Endothelial cell of umbilical vein (primary cell): ENCODE results near the gene NYAP2. TPM values are rescaled to one million over a fixed set of nuclear protein-coding genes. Genes with fewer than 3 reads are reported as not detected.

Source experiments
- BruUV-seq: library from RNA; stranded (reverse); fragments of 400-500 nt; replicated peaks from 2 replicates; lab custom pipeline; 2021; lab: Mats Ljungman, UMichigan
- CTCF ChIA-PET: fragments of 300-600, 350-600 bp; sonication (Branson Sonifier 250); formaldehyde crosslinking; loops from one replicate; lab custom pipeline; 2021; ENCODE audit warnings: antibody characterized with exemption, inconsistent platforms; lab: Charles Lee
- POLR2A ChIA-PET: fragments of 300-600, 350-600 bp; sonication (Branson Sonifier 250); formaldehyde crosslinking; loops from one replicate; lab custom pipeline; 2021; ENCODE audit warnings: antibody characterized with exemption, inconsistent platforms; lab: Charles Lee
- DNase-seq: peaks from one replicate; pipeline ENCODE4 v3.0.0-alpha.2; 2011; ENCODE audit warnings: low read depth, low spot score
- FAIRE-seq: peaks from 2 replicates; lab custom pipeline; 2011; peaks lifted over from hg19 to GRCh38; lab: Jason Lieb, UNC
- H2AFZ ChIP-seq: 2 replicates; pipeline ENCODE4 v1.6.0; 2012; ENCODE audit warnings: low read depth, low read length, control low read depth, inconsistent platforms
- H3K27ac ChIP-seq: 2 replicates; pipeline ENCODE4 v1.5.1; 2011; ENCODE audit warnings: low read depth, mild to moderate bottlenecking, control low read depth, low read length, moderate library complexity; ENCODE audit not compliant: insufficient read depth
- H3K27me3 ChIP-seq, 2 experiments: 2 replicates each; pipeline versions ENCODE4 v1.6.0 to v1.6.1; 2011; ENCODE audit warnings: low read length in 2 of 2, mixed read lengths in 1 of 2; ENCODE audit not compliant: control insufficient read depth in 2 of 2, insufficient read depth in 2 of 2
- H3K36me3 ChIP-seq, 2 experiments: 2 replicates in 1 of 2; 3 replicates in 1 of 2; pipeline ENCODE4 v1.5.1; 2011; ENCODE audit warnings: low read length in 2 of 2, mild to moderate bottlenecking in 1 of 2, moderate library complexity in 1 of 2; ENCODE audit not compliant: control insufficient read depth in 2 of 2, insufficient read depth in 2 of 2; ENCODE audit errors: extremely low read depth in 1 of 2
- H3K4me1 ChIP-seq: 3 replicates; pipeline ENCODE4 v1.5.1; 2011; ENCODE audit warnings: mild to moderate bottlenecking, low read length; ENCODE audit not compliant: control insufficient read depth, insufficient read depth; ENCODE audit errors: extremely low read depth
- H3K4me2 ChIP-seq: 2 replicates; pipeline ENCODE4 v1.6.1; 2011; ENCODE audit warnings: low read length, control low read depth, mixed read lengths; ENCODE audit not compliant: insufficient read depth
- H3K4me3 ChIP-seq, 3 experiments: fragments of 200-600 bp in 1 of 3; sonication (generic), shearing (Covaris generic) in 1 of 3; replicated peaks in 1 of 3; 2 replicates each; pipeline ENCODE4 v1.5.1; 2011 to 2016; ENCODE audit warnings: control low read depth in 3 of 3, low read length in 3 of 3, mild to moderate bottlenecking in 2 of 3, inconsistent platforms in 1 of 3, low read depth in 1 of 3, moderate library complexity in 1 of 3; ENCODE audit not compliant: insufficient read depth in 1 of 3
- H3K79me2 ChIP-seq: 2 replicates; pipeline ENCODE4 v1.6.0; 2012; ENCODE audit warnings: low read length, inconsistent platforms; ENCODE audit not compliant: control insufficient read depth, insufficient read depth
- H3K9ac ChIP-seq: replicated peaks from 2 replicates; pipeline ENCODE3; 2011; ENCODE audit warnings: low read length, control low read depth; ENCODE audit not compliant: insufficient read depth; ENCODE audit errors: extremely low read depth
- H3K9me1 ChIP-seq: replicated peaks from 3 replicates; pipeline ENCODE4 v1.6.0; 2011; ENCODE audit warnings: mild to moderate bottlenecking, low read length; ENCODE audit not compliant: control insufficient read depth, insufficient read depth; ENCODE audit errors: extremely low read depth
- H3K9me3 ChIP-seq: replicated peaks from 2 replicates; pipeline ENCODE4 v1.5.1; 2012; ENCODE audit warnings: low read length, inconsistent platforms; ENCODE audit not compliant: control insufficient read depth, insufficient read depth
- H4K20me1 ChIP-seq: replicated peaks from 2 replicates; pipeline ENCODE3; 2011; ENCODE audit warnings: mild to moderate bottlenecking, low read length; ENCODE audit not compliant: control insufficient read depth, insufficient read depth; ENCODE audit errors: extremely low read depth
- CTCF ChIP-seq, 2 donors: IDR thresholded peaks; 1 replicate in 1 of 2; 2 replicates in 1 of 2; pipeline ENCODE4 v1.5.1; 2011; ENCODE audit warnings: low read length in 2 of 2, mild to moderate bottlenecking in 2 of 2, moderate library complexity in 2 of 2, control low read depth in 1 of 2, inconsistent platforms in 1 of 2, low read depth in 1 of 2; ENCODE audit not compliant: insufficient read depth in 1 of 2; ENCODE audit errors: extremely low read depth in 1 of 2
- EZH2 ChIP-seq: IDR thresholded peaks from 2 replicates; pipeline ENCODE4 v1.6.1; 2012; ENCODE audit warnings: borderline replicate concordance, low read depth, mild to moderate bottlenecking, moderate library complexity, low read length, inconsistent platforms; ENCODE audit not compliant: severe bottlenecking
- FOS ChIP-seq: IDR thresholded peaks from 2 replicates; pipeline ENCODE4 v1.6.1; 2011; ENCODE audit warnings: mild to moderate bottlenecking, low read length, moderate library complexity, borderline replicate concordance; ENCODE audit not compliant: insufficient read depth
- GATA2 ChIP-seq: IDR thresholded peaks from 2 replicates; pipeline ENCODE4 v1.7.0; 2011; ENCODE audit warnings: low read depth, mild to moderate bottlenecking, moderate library complexity, mixed read lengths, low read length; ENCODE audit not compliant: insufficient read length, insufficient read depth
- JUN ChIP-seq: IDR thresholded peaks from 2 replicates; pipeline ENCODE4 v1.6.1; 2011; ENCODE audit warnings: borderline replicate concordance, low read depth; ENCODE audit not compliant: insufficient read length, insufficient read depth
- MAX ChIP-seq: IDR thresholded peaks from 2 replicates; pipeline ENCODE4 v1.6.1; 2011; ENCODE audit not compliant: insufficient read depth, insufficient read length
- MYC ChIP-seq: IDR thresholded peaks from one replicate; pipeline ENCODE4 v1.6.1; 2011; ENCODE audit warnings: mild to moderate bottlenecking, low read depth, low read length
- POLR2A ChIP-seq: IDR thresholded peaks from 2 replicates; pipeline ENCODE4 v1.6.1; 2012; ENCODE audit warnings: low read depth, mild to moderate bottlenecking, control low read depth, low read length
- POLR2AphosphoS5 ChIP-seq: IDR thresholded peaks from 2 replicates; pipeline ENCODE4 v1.6.1; 2012; ENCODE audit warnings: low read depth, mild to moderate bottlenecking, control low read depth, low read length, moderate library complexity; ENCODE audit not compliant: insufficient read depth
- dilution Hi-C: fragments of 300-500 bp; cut with MboI; formaldehyde crosslinking; loops from one replicate; pipeline ENCODE4 v1.15.0; 2019; ENCODE audit warnings: low sequenced_read_pairs; ENCODE audit not compliant: extremely low pct_ligation_motif_present
- intact Hi-C: fragments of 100-400 bp; cut with micrococcal nuclease; formaldehyde crosslinking; loops from one replicate; pipeline ENCODE4 v1.10.0; 2022
- polyA plus RNA-seq, 4 experiments: library from polyadenylated mRNA; depleted of rRNA in 3 of 4; stranded (reverse) in 3 of 4; unstranded in 1 of 4; fragments of >200 nt; gene quantifications; 2 replicates each; pipeline versions ENCODE4 v1.2.1 to v1.2.3, GENCODE V29; 2011 to 2012; ENCODE audit warnings: missing spikeins in 1 of 4
- total RNA-seq: library from RNA; stranded (reverse); gene quantifications from 2 replicates; pipeline ENCODE4 v1.2.3, GENCODE V29; 2021

The NYAP2 gene
- total and polyA plus RNA-seq, 2 donors (not counting 3 experiments of a cell fraction or from before 2014, with no cell fraction given), result not detected

- Histone ChIP-seq H3K4me1 (no peaks in the 10 kb centered on the region), H3K27ac (no peak overlapping the region), H3K79me2 (no peaks in the 10 kb centered on the region), H4K20me1 (no peaks in the 10 kb centered on the region), H3K4me3 (no peak overlapping the region), H3K27me3 (no peaks in the 10 kb centered on the region), H3K9me1 (no peaks in the 10 kb centered on the region), H3K36me3 (no peaks in the 10 kb centered on the region), H2AFZ (no peak overlapping the region), H3K4me2 (no peak overlapping the region), H3K9me3 (no peaks in the 10 kb centered on the region), H3K9ac (no peak overlapping the region)
- FAIRE-seq (no peak), DNase-seq (no peak)
- TF ChIP-seq POLR2A (no peak), MAX (no peak), FOS (no peak), POLR2AphosphoS5 (no peak), MYC (no peak)
- POLR2A ChIA-PET, result no interaction called here
- BruUV-seq, result no TSS peak
- intact Hi-C loops (no loop called here), dilution Hi-C loops (no loop called here)
- CTCF ChIA-PET, result interaction anchor here (1.5 kb wide), 1 partner anchor 131 kb away, joined by 4 read pairs; no protein-coding TSS in a partner anchor
Measured at GRCh38 chr2:225413786-225414185, 14.3 kb downstream of the NYAP2 start.

- no peak overlapping the region for H3K4me3 ChIP-seq
- TF ChIP-seq MYC (no peak), EZH2 (no peak), GATA2 (no peak), JUN (no peak), CTCF (IDR thresholded peaks at IDR 0.05; ENCODE audit: extremely low read depth in 1 of 2, insufficient read depth in 1 of 2, low read depth in 1 of 2, low read length in 2 of 2) (no peak), POLR2AphosphoS5 (no peak), MAX (no peak), POLR2A (no peak), FOS (no peak)
- no peak for DNase-seq
- no peaks in the 10 kb centered on the region for H3K27me3 ChIP-seq
- ChIA-PET POLR2A (no interaction called here), CTCF (interaction anchor here (1.4 to 1.5 kb wide), 2 partner anchors 132 to 250 kb away, joined by 4 read pairs; no protein-coding TSS in a partner anchor)
- H3K9me3 ChIP-seq, result no peaks in the 10 kb centered on the region
- no peak overlapping the region for H2AFZ ChIP-seq
- no peaks in the 10 kb centered on the region for H4K20me1 ChIP-seq
- H3K4me2 ChIP-seq, result no peak overlapping the region
- dilution Hi-C loops, result no loop called here
- BruUV-seq, result no TSS peak
- no peaks in the 10 kb centered on the region for H3K9me1 ChIP-seq
- H3K79me2 ChIP-seq, result no peaks in the 10 kb centered on the region
- no peak overlapping the region for H3K27ac ChIP-seq
- H3K4me1 ChIP-seq, result no peaks in the 10 kb centered on the region
- intact Hi-C loops, result no loop called here
- no peak for FAIRE-seq
- no peaks in the 10 kb centered on the region for H3K36me3 ChIP-seq
- H3K9ac ChIP-seq, result no peak overlapping the region
Measured at GRCh38 chr2:225414902-225415301, 15.4 kb downstream of the NYAP2 start.
